ENCODE results near the gene MYL6. TPM values are rescaled to one million over a fixed set of nuclear protein-coding genes. Genes with fewer than 3 reads are reported as not detected.

MYL6 gene
- total and polyA plus RNA-seq, 10 of the 15 experiments (the other 5 are each of a cell fraction or from before 2014, with no cell fraction given) = 1,000 to 4,116 (median 1,828) TPM

DNA sequence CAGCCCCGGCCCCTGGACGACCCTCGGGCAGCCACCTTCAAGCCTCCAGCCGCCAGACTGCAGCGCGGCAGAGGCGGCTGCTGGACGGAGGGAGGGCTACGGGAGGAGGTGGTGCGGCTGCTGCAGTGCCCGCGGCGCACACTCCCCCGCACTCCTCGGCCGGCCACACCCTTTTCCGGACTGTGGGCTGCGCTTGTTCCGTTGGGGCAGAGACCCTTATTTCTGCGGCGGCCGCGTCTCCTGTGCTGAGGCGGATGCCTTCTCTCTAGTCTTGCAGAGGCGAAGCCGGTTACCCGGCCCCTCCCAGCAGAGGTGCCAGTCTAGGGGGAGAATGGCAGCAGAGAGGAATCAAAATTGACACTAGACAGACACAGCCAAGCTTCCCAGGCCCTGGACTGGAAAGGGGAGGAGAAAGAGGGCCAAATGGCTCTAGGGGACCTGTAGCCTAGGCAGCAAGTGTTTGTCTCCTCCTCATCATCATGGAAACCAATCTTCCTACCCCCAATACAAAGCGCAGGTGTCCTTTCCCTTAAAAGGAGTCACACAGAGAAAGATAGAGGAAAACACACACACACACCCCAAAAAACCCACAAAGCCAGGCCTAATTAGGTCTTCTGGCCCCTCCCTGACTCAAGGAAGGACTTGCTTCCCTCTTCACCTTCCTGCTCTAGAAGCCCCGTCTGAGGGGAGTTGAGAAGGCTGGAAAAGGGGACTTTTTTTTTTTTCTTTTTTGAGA, 28.8 kb upstream of the MYL6 start:
- peak overlapping the region; percentile 55 for H3K27ac ChIP-seq (ENCODE audit: control insufficient read depth, insufficient read depth)
- ChIA-PET CTCF (interaction anchor here (0.9 to 10.3 kb wide), 5 partner anchors 14 to 93 kb away, joined by 4 to 129 read pairs (median 14); partner anchors contain the start of genes PA2G4, RNF41 and SMARCC2), RAD21 (ENCODE audit: unreplicated experiment) (interaction anchor here (3.0 to 6.8 kb wide), 2 partner anchors 23 to 59 kb away, joined by 10 to 98 read pairs; partner anchors contain the start of genes MYL6B and SMARCC2), SMC1A (ENCODE audit: uncharacterized antibody, unreplicated experiment) (interaction anchor here (0.9 to 4.8 kb wide), 6 partner anchors 10 to 93 kb away, joined by 3 to 68 read pairs (median 8); partner anchors contain the start of genes RNF41, SMARCC2 and ZC3H10), POLR2A (interaction anchor here (0.9 to 4.5 kb wide), 4 partner anchors 12 to 92 kb away, joined by 4 to 44 read pairs (median 18); partner anchors contain the start of genes RNF41 and SMARCC2)
- peaks cover 21% of the 10 kb centered on the region for H3K79me2 ChIP-seq (ENCODE audit: control insufficient read depth, insufficient read depth, low read length)
- peaks cover 24% of the 10 kb centered on the region for H3K4me1 ChIP-seq (ENCODE audit: control insufficient read depth, insufficient read depth, low read length)
- H3K27me3 ChIP-seq (replicated peaks in 1 of 2; ENCODE audit: control insufficient read depth in 2 of 2, insufficient read depth in 2 of 2, low read length in 1 of 2) = no peaks in the 10 kb centered on the region
- H3K4me2 ChIP-seq (ENCODE audit: control insufficient read depth, insufficient read depth) = peak overlapping the region; percentile 98
- H3K9me3 ChIP-seq (replicated peaks; ENCODE audit: control insufficient read depth, insufficient read depth, low read length) = no peaks in the 10 kb centered on the region
- DNase-seq (ENCODE audit: low read depth, low spot score) (no peak), FAIRE-seq (no peak), ATAC-seq (peak; percentile 72)
- in situ Hi-C loops (cut with MboI) = no loop called here
- WGBS (ENCODE audit: insufficient coverage, insufficient replicate concordance, low lambda C conversion rate, missing lambda C conversion rate) = under 1% methylated on average over 29 of the region's 29 CpGs
- peaks cover 14 to 16% of the 10 kb centered on the region in 2 experiments for H3K36me3 ChIP-seq (ENCODE audit: control insufficient read depth in 2 of 2, insufficient read depth in 2 of 2, low read length in 1 of 2)
- BruUV-seq (replicated peaks) = no TSS peak
- intact Hi-C loops (cut with micrococcal nuclease; ENCODE audit: unreplicated experiment) = loop anchor here (5.0 to 10.0 kb wide), 2 partner anchors 338 to 515 kb away; partner anchors contain the start of genes ATP5F1B and SPRYD4
- peak overlapping the region; percentile 93 for H3K4me3 ChIP-seq
- peak overlapping the region; percentile 54 for H2AFZ ChIP-seq (ENCODE audit: control insufficient read depth, low read depth, low read length)
- H3K9ac ChIP-seq (ENCODE audit: control insufficient read depth, insufficient read depth, low read length) = peak overlapping the region; percentile 78
- no peaks in the 10 kb centered on the region for H4K20me1 ChIP-seq (ENCODE audit: control insufficient read depth, insufficient read depth)
- TF ChIP-seq JUNB (IDR thresholded peaks at IDR 0.05) (no peak), KLF5 (IDR thresholded peaks at IDR 0.05; ENCODE audit: partially characterized antibody) (no peak), RAD51 (IDR thresholded peaks at IDR 0.05) (no peak), BACH1 (IDR thresholded peaks at IDR 0.05; ENCODE audit: borderline replicate concordance) (no peak), POLR2AphosphoS2 (IDR thresholded peaks at IDR 0.05; ENCODE audit: low read depth, low read length) (no peak), IKZF1 (conservative IDR thresholded peaks at IDR 0.05) (peak; percentile 51), MEF2A (IDR thresholded peaks at IDR 0.05; ENCODE audit: insufficient read depth, low read depth, low read length) (no peak), PML (IDR thresholded peaks at IDR 0.05; ENCODE audit: low read length) (no peak), IRF4 (IDR thresholded peaks at IDR 0.05; ENCODE audit: low read depth, low read length) (no peak), MXI1 (IDR thresholded peaks at IDR 0.05; ENCODE audit: low read depth, low read length) (no peak; the same call in 1 of the 2 replicates), SRF (IDR thresholded peaks at IDR 0.05; ENCODE audit: low read depth in 2 of 2, low read length in 2 of 2) (peak in 1 of 2 experiments; percentile 71; a peak in 1 of 4 replicates), YBX1 (IDR thresholded peaks at IDR 0.05) (no peak), RB1 (IDR thresholded peaks at IDR 0.05; ENCODE audit: borderline replicate concordance) (no peak), TAF1 (IDR thresholded peaks at IDR 0.05; ENCODE audit: borderline replicate concordance, low read depth, low read length) (peak; percentile 9; the same call in 1 of the 2 replicates), FOXM1 (IDR thresholded peaks at IDR 0.05; ENCODE audit: low read depth, low read length) (no peak), PAX8 (IDR thresholded peaks at IDR 0.05) (no peak), POLR2AphosphoS5 (IDR thresholded peaks at IDR 0.05; ENCODE audit: low read length) (no peak; the same call in 1 of the 2 replicates), ZBED1 (IDR thresholded peaks at IDR 0.05; ENCODE audit: borderline replicate concordance) (no peak), RUNX3 (IDR thresholded peaks at IDR 0.05; ENCODE audit: low read length) (peak; percentile 52), TCF12 (IDR thresholded peaks at IDR 0.05; ENCODE audit: low read depth, low read length) (no peak)
- TF ChIP-seq, protein P1, sequence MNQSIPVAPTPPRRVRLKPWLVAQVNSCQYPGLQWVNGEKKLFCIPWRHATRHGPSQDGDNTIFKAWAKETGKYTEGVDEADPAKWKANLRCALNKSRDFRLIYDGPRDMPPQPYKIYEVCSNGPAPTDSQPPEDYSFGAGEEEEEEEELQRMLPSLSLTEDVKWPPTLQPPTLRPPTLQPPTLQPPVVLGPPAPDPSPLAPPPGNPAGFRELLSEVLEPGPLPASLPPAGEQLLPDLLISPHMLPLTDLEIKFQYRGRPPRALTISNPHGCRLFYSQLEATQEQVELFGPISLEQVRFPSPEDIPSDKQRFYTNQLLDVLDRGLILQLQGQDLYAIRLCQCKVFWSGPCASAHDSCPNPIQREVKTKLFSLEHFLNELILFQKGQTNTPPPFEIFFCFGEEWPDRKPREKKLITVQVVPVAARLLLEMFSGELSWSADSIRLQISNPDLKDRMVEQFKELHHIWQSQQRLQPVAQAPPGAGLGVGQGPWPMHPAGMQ (IDR thresholded peaks at IDR 0.05; ENCODE audit: borderline replicate concordance) = no peak
